ENCODE measurements around the gene SLC26A2.

- no peak for TF ChIP-seq CTCF (IDR thresholded peaks at IDR 0.05)
- no peak for TF ChIP-seq POLR2A (IDR thresholded peaks at IDR 0.05)
- no peak for TF ChIP-seq EP300 (IDR thresholded peaks at IDR 0.05)
These were observed 53.9 kb downstream of the SLC26A2 start for GRCh38 chr5:150014456-150014855.
